A172 (cell line): ENCODE results near the gene ARID1B. TPM values are rescaled to one million over a fixed set of nuclear protein-coding genes. Genes with fewer than 3 reads are reported as not detected.

Source experiments
- DNase-seq: peaks from one replicate; pipeline ENCODE4 v3.0.0-alpha.2; 2015; ENCODE audit warnings: low spot score
- total RNA-seq: library from RNA; depleted of rRNA; stranded (reverse); fragments of >200 nt; shearing (Covaris generic); gene quantifications from 2 replicates; pipeline ENCODE4 v1.2.3, GENCODE V29; 2014

The ARID1B gene
- total RNA-seq, 1 experiment from 2014 or later: 14.4 TPM

GRCh38 chr6:157240059-157240959, 463.1 kb downstream of the ARID1B start:
- peak; percentile 69 for DNase-seq

- no peak for DNase-seq
Measured at GRCh38 chr6:157240960-157241311, 463.8 kb downstream of the ARID1B start.

- DNase-seq: no peak
Measured at GRCh38 chr6:157242791-157243190, 465.6 kb downstream of the ARID1B start.

- peak; percentile 24 for DNase-seq
Measured at GRCh38 chr6:157244175-157244574, 467.0 kb downstream of the ARID1B start.

- DNase-seq: no peak
Measured at GRCh38 chr6:157244780-157245179, 467.6 kb downstream of the ARID1B start.

GRCh38 chr6:157245436-157245835, 468.3 kb downstream of the ARID1B start:
- DNase-seq: no peak

- DNase-seq: no peak
Measured at GRCh38 chr6:157246048-157246630, 469.0 kb downstream of the ARID1B start.

- DNase-seq: no peak
Measured at GRCh38 chr6:157246771-157247484, 469.8 kb downstream of the ARID1B start.

- no peak for DNase-seq
Measured at GRCh38 chr6:157248264-157248663, 471.1 kb downstream of the ARID1B start.

- DNase-seq: no peak
Measured at GRCh38 chr6:157249826-157250225, 472.6 kb downstream of the ARID1B start.

GRCh38 chr6:157251586-157252247, 474.5 kb downstream of the ARID1B start:
- no peak for DNase-seq

GRCh38 chr6:157253017-157253416, 475.8 kb downstream of the ARID1B start:
- DNase-seq: no peak

- DNase-seq: no peak
Measured at GRCh38 chr6:157253699-157254098, 476.5 kb downstream of the ARID1B start.

- DNase-seq: no peak
Measured at GRCh38 chr6:157254538-157254937, 477.4 kb downstream of the ARID1B start.

- DNase-seq: no peak
Measured at GRCh38 chr6:157255079-157255478, 477.9 kb downstream of the ARID1B start.

GRCh38 chr6:157258878-157259277, 481.7 kb downstream of the ARID1B start:
- DNase-seq: no peak

- no peak for DNase-seq
Measured at GRCh38 chr6:157259443-157259842, 482.3 kb downstream of the ARID1B start.
